ENCODE measurements around the gene GEMIN7.

GEMIN7 gene

GRCh38 chr19:45070214-45070613, 8.8 kb upstream of the GEMIN7 start:
- in situ Hi-C loops (cut with MboI; ENCODE audit: low sequenced_read_pairs, unreplicated experiment): no loop called here
- TF ChIP-seq, protein P1, sequence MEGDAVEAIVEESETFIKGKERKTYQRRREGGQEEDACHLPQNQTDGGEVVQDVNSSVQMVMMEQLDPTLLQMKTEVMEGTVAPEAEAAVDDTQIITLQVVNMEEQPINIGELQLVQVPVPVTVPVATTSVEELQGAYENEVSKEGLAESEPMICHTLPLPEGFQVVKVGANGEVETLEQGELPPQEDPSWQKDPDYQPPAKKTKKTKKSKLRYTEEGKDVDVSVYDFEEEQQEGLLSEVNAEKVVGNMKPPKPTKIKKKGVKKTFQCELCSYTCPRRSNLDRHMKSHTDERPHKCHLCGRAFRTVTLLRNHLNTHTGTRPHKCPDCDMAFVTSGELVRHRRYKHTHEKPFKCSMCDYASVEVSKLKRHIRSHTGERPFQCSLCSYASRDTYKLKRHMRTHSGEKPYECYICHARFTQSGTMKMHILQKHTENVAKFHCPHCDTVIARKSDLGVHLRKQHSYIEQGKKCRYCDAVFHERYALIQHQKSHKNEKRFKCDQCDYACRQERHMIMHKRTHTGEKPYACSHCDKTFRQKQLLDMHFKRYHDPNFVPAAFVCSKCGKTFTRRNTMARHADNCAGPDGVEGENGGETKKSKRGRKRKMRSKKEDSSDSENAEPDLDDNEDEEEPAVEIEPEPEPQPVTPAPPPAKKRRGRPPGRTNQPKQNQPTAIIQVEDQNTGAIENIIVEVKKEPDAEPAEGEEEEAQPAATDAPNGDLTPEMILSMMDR (IDR thresholded peaks at IDR 0.05; ENCODE audit: borderline replicate concordance, control extremely low read depth, extremely low read depth, insufficient read depth, missing control alignments): no peak
- no peak for DNase-seq (ENCODE audit: low spot score)

DNA sequence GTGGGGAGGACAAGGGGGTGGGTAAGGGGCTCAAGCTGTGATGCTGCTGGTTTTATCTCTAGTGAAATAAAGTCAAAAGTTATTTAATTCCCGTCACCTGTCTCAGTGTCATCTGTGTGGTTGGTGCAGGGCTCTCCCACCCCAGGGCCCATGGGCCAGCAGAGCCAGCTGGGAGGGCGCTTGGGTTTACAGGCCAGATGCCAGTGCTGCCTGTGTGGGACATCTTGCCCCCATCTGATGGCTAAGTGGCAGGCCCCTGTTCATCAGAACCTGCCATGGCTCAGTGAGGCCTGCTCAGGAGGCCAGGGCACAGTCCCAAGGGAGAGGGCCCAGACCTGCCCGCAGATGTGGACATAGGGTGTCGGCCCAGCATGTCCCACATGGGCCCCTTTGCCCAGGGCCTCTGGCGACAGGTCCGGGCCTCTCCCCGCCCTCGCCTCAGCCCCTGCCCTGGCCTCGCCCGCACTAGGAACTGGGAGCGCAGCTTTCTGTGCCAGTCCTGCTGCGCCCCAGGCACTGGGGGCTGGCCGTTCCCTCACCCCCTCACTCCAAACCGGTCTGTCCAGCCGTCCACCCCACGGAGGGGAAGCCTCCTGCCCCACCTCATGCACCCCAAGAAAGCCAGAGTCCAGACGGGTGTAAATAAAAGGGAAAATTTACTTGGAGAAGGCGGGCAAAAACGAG, 8.1 kb upstream of the GEMIN7 start:
- DNase-seq (ENCODE audit: low spot score): no peak
- in situ Hi-C loops (cut with MboI; ENCODE audit: low sequenced_read_pairs, unreplicated experiment): no loop called here
- TF ChIP-seq, protein P1 (IDR thresholded peaks at IDR 0.05; ENCODE audit: borderline replicate concordance, control extremely low read depth, extremely low read depth, insufficient read depth, missing control alignments): no peak

DNA sequence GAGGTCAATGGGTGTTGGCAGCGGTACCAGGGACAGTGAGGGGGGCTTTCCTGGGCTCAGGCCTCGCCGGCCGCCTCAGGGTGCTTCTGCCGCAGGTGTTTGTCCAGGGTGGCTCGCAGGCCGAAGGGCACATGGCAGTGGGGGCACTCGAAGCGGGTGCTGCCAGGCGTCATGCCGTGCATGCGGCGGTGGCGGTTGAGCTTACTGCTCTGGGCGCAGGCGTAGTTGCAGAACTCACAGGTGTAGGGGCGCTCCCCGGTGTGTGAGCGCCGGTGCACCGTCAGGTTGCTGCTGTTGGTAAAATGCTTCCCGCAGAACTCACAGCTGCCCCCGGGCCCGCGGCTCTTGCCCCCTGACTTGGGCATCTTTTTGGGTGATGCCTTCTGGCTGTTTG, 7.5 kb upstream of the GEMIN7 start:
- in situ Hi-C loops (cut with MboI; ENCODE audit: low sequenced_read_pairs, unreplicated experiment): no loop called here
- no peak for DNase-seq (ENCODE audit: low spot score)
- TF ChIP-seq, protein P1 (IDR thresholded peaks at IDR 0.05; ENCODE audit: borderline replicate concordance, control extremely low read depth, extremely low read depth, insufficient read depth, missing control alignments): no peak

DNA sequence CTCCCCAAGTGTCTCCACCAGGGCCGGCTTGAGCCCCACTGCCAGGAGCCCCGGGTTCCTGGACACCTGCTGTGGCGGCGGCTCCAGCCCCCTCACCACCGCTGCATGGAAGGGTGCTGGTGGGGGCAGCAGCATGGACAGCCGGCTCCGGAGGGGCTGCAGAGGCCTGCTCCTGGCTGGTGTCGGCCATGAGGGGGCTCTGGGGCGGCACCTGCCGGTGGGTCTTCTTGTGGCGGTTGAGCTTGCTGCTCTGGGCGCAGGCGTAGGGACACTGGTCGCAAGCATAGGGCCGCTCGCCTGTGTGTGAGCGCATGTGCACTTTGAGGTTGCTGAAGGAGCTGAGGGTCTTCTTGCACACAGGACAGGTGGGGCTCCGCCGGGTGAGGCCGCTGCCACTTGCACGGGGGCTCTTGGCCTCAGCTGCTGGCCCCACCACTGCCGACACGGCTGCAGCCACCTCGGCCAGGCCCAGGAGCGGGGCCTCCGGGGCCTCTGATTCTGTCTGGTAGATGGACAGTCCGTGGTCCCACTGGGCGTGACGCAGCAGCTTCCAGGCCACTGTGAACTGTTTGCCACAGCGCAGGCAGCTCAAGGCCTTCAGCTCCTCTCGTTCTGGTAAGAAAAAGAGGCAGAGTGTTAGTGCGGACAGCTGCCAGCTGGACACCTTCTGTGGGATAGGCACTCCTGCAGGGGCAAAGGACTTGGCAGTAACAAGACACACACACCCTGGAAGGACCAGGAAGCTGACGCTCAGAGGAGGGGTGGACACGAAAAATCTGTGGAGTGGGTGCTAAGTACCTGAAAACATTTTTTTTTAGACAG, 6.9 kb upstream of the GEMIN7 start:
- TF ChIP-seq, protein P1 (IDR thresholded peaks at IDR 0.05; ENCODE audit: borderline replicate concordance, control extremely low read depth, extremely low read depth, insufficient read depth, missing control alignments): no peak
- no peak for DNase-seq (ENCODE audit: low spot score)
- in situ Hi-C loops (cut with MboI; ENCODE audit: low sequenced_read_pairs, unreplicated experiment): no loop called here

GRCh38 chr19:45074744-45075300, 4.2 kb upstream of the GEMIN7 start:
- in situ Hi-C loops (cut with MboI; ENCODE audit: low sequenced_read_pairs, unreplicated experiment): no loop called here
- DNase-seq (ENCODE audit: low spot score): no peak
- TF ChIP-seq, protein P1 (IDR thresholded peaks at IDR 0.05; ENCODE audit: borderline replicate concordance, control extremely low read depth, extremely low read depth, insufficient read depth, missing control alignments): no peak

DNA sequence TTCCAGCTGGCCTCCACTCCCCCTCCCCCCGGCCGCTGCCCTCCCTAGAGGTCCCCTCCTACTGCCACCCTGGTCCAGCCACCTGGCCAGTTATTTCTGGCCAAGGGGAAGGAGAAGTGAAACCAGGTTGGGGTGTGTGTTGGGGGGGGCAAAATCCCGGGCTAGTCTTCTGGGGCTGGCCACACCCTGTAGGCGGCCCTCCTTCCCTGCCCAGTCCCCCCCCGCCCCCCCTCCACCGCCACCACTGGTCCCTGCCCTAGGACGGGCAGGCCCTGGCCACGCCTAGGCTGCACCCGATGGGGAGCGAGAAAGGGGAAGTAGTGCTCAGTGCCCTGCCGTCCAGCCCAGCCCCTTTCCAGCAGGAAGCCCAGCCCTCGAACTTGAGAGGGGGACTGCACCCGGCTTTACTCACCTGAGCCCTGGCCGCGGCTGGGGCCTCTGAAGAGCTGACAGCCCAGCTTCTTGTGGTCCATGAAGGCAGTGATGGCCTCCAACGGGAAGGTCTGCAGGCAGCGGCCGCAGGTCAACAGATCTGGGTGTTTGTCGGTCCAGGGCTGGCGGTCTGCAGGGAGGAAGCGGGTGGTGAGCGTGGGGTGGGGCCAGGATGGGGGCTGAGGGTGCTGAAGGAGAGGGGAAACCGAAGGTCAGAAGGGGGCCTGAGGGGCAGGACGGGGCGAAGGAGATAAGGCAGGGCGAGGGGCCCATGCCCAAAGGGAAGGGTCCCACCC, 3.6 kb upstream of the GEMIN7 start:
- TF ChIP-seq, protein P1 (IDR thresholded peaks at IDR 0.05; ENCODE audit: borderline replicate concordance, control extremely low read depth, extremely low read depth, insufficient read depth, missing control alignments): no peak
- DNase-seq (ENCODE audit: low spot score): peak; percentile 97
- in situ Hi-C loops (cut with MboI; ENCODE audit: low sequenced_read_pairs, unreplicated experiment): no loop called here

Data from GM13976 (cell line).